NCI-H1930 (cell line): ENCODE results near the gene PDLIM7.
"Not testable (repeated sequence)": the region's sequence is repeated elsewhere in the genome, so short reads cannot be mapped to it uniquely, and the experiment has no call there.

Source experiments
- DNase-seq, 2 experiments: peaks; one replicate each; lab custom pipeline; 2025; lab: John Stamatoyannopoulos, UW

PDLIM7 gene

DNA sequence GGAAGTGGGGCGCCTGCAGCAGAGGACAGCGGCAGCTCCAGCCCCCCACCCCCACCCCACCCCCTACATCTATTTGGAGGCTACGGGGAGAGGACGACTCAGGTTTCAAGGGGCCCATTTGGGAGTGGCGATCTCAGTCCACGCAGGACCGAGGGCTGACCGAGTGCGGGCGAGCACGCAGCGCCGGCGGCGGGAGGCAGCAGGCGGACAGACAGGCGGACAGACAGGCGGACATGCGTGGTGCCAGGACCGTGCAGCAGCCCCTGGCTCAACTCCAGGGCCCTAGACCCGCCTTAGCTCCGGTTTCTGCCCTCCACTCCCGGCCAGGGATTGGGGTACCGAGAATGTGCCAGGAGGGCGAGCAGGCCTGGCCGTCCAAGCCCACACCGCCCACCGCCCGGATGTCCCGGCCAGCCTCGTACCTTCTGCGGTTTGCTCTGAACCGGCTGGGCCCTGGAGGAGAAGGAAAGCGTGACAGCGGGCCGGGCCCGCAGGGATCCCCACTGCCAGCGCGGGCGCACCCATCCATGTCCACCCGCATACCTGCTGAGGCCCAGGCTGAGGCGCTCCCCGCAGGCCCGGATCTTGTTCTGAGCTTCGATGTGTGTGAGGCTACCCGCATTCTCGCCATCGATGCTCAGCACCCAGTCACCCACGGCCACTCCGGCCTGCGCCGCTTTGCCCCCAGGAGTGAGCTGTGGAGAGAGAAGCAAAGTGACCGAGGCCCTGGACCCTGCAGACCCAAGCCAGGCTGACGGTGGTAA, 5.2 kb downstream of the PDLIM7 start:
- DNase-seq, result no peak

DNA sequence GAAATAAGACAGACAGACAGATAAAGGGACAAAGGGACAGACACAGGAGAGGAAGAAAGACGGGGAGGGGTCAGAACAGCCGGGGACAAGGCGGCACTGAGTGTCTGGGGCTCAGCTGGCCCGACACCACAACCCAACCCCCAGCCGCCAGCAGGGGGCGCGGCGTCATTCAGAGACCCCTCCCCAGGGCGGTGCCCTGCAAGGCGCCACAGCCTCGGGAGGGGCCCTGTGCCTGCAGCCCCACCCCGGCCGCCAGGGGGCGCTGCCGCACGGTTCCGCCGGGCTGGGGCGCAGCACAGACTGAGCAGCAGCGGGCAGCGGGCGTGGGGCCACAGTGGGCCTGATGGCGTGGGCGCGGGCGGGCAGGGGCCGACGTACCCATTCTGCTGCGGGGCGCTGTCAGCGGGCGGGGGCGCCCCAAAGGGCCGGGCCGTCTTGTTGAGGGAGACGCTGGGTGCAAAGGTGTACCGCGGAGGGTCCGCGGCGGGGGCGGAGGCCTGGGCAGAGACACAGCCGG, 5.9 kb downstream of the PDLIM7 start:
- DNase-seq, result peak; percentile 43 to 75

DNA sequence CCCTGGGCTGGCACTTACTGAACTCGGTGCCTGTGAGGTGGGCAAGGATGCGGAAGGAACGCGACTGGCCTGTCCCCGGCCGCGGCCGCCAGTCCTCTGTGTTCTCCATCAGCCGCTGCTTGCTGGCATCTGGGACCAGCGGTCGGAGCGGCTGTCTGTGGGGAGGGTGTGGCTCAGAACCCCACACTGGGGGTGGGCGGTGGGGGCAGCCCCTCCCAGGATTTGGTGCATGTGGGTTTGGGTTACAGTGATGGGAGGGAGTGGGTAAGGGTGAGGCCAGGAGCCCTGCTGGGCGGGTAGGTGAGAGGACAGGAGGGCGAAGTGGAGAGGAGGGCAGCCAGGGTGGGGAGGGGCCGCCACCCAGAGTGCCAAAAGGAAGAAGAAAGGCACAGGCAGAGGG, 6.4 kb downstream of the PDLIM7 start:
- DNase-seq, result no peak

DNA sequence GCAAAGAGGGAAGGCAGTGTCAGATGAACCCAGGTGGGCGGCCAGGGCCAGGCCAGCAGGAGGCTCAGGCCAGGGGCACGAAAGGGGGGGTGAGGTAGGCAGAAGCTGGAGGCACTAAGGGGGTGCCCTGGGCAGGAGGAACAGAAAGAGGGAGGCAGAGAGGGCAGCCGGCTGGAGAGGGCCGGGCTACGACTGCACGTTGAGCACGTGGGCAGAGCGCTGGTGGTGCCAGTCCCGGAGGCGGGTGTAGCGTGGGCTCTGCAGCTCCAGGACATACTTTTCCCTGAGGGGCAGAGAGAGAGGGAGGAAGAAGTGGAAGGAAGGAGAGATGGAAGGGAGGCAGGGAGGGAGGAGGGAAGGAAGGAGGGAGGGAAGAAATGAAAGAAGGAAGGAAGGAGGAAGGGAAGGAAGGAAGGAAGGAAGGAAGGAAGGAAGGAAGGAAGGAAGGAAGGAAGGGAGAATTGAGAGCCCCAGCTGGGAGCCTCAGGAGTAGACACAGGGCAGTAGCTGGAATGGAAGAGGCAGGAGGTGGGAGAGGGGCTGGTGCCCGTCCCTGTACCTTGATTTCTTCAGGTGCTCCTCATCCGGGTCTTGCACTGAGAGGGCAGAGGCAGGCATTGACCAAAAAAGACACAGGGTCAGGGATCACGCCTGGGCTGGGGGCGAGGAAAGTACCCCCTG, 7.0 kb downstream of the PDLIM7 start:
- DNase-seq, result no peak

DNA sequence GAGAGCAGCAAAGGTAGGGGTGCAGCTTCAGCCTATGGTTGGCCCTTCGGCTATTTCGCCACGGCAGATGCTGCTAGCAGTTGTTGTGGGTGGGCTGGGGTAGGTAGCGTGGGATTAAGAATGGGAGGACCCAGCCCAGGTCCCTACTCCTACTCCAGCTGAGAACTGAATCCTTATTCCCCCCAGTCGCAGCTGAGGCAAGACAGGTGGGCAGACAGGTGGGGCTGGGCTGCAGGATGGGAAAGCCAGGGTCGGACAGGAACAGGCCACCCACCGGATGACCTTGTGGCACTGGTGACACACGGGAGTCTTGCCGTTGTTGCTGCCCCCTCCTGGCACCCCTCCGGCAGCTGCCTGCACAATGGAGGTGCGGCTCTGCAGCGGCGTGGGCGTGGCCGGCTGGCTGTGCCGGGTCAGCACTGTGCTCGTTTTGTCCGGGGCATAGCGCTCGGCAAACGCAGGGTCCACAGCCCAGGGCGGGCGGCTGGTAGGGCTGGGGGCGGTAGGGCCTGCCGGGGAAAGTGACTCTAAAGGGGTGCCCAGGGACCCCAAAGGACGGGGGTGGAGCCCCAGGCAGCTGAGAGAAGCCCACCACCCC, 8.2 kb downstream of the PDLIM7 start:
- DNase-seq, result no peak

DNA sequence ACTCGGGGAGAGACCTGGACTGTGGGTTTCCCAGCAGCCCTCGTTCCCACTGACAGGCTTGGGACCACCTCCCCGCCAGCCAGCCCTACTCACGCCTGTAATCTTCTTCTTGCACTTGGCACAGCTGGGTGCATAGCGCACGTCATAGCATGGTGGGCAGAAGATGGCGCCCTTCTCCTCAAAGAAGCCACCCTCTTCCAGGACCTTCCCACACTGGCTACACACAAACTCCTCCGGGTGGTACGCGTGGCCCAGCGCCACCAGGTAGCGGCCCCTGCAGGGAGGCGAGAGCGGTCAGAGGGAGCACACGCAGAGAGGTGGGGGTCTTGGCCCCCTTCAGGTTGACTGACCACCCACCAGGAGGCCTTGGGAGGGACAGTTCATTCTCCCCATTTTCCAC, 9.4 kb downstream of the PDLIM7 start:
- no peak for DNase-seq

DNA sequence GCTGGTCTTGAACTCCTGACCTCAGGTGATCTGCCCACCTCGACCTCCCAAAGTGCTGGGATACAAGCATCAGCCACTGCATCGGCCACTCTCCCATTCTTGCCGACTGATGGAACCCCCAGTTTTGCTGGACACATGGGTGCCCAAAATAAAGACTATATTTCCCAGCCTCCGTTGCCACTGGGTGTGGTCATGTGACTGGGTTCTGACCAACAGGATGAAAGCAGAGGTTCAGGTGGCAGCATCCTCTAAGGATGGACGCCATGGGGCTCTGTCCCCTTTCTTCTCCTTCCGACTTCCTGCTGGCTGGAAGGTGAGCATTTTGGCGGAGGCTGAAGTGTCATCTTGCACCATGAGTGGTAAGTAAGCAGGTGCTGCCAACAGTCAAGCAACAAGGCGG, 10.3 kb downstream of the PDLIM7 start:
- DNase-seq, result no peak

DNA sequence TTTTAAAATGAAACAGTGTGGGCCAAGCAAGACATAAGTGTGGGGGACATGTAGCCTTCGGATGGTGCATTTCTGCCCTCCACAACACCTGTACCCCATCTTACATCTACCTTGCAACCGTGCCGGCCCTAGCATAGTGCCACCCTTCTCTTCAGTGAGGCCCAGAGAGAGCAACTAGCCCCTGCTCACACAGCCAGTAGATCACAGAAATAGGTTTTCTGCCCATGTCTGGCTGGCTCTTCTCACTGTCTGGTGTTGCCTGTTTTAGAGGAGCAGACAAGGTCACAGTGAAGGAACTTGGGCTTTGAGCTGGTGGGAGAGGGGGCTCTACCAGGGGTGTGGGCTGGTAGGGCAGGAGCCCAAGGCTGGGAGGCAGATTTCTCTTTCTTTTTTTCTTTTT, 11.1 kb downstream of the PDLIM7 start:
- no peak for DNase-seq

DNA sequence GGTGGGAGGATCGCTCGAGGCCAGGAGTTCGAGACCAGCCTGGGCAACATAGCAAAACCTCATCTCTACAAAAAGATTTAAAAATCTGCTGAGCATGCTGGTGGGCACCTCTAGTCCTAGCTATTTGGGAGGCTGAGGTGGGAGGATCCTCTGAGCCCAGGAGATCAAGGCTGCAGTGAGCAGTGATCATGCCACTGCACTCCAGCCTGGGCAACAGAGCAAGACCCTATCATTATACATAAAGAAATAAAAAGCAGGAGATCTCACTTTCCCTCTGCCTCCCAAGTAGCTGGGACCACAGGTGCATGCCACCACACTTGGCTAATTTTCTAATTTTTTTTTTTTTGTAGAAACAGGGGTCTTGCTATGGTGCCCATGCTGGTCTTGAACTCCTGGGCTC, 11.7 kb downstream of the PDLIM7 start:
- not testable (repeated sequence) for DNase-seq

DNA sequence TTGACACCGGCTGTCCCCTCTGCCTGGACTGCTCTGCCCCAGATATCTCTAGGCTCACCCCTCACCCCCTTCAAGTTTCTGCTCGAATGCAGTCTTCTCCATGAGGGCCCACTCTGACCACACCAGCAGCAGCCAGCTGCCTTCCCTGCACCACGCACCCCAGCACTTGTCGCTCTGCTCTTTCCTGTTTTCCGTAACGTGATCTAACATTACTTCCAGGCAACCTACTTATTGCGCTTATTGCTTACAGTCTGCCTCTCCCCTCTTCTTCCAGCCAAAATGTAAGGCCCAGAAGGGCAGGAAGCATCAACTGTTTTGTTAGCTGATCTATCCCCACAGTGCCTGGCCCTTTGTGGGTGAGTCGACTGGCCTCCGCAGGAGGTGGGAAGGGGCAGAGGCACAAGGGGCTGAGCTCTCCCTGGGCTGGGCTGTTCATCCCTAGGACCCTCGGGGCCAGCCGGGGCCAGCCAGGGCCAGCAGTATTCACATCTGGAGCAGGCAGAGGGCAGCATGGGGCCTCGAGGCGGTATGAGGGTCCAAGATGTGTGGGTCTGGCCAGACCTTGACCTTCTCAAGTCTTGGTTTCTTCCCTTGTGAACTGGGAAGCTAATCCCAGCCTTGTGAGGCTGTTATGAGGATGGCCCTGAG, 12.4 kb downstream of the PDLIM7 start:
- DNase-seq, result no peak

DNA sequence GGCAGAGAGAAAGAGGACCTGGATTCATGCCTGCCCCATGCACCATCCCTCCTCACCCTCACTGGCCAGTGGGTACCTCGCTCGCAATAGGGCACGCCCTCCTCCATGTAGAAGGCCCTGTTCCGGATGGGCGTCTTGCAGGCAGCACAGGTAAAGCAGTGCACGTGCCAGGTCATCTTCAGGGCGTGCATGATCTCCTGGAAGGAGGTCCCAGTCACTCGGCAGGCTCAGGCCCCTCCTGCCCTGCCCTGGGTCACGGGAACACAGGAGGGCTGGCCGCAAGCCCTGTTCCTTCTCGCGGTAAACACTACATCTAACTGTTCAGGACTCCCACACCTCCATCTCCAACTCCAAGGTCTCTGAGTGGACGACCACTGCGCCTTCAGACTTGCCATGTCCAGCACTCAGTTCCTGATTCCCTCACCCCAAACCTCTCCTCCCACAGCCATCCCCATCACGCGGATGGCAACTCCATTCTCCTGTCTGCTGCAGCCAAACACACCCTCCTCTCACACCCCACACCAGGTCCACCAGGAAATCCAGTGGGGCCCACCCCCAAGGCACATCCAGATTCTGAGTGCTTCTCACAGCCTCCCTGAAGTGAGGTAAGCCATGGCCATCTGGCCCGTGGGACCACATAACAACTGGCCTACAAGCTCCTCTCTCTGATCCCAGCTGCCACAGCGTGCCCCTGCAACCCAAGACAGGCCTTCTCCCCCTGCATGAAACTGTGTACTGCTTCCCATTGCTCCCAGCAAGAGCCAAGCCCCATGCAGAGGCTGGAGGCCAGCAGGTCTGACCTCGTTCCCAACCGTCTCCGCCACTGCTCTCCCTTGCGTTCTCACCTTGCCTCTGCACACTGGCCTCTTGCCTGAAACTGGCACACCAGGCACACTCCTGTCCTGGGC, 13.2 kb downstream of the PDLIM7 start:
- no peak for DNase-seq

DNA sequence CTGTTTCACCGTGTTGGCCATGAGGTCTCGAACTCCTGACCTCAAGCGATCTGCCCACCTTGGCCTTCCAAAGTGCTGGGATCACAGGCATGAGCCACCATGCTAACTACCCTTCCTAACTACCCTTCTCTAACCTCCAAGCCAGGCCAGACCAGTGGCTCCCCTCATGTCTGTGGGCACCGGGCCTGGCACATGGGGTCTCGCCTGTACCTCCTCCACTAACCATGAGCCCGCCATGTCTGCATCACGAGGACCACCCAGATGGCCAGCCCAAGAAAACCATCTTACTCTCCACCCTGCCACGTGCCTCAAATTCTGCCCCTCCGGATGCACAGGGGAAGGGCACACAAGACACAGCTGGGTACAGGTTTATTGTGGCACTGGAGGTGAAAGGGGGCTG, 14.4 kb downstream of the PDLIM7 start:
- DNase-seq, result no peak

DNA sequence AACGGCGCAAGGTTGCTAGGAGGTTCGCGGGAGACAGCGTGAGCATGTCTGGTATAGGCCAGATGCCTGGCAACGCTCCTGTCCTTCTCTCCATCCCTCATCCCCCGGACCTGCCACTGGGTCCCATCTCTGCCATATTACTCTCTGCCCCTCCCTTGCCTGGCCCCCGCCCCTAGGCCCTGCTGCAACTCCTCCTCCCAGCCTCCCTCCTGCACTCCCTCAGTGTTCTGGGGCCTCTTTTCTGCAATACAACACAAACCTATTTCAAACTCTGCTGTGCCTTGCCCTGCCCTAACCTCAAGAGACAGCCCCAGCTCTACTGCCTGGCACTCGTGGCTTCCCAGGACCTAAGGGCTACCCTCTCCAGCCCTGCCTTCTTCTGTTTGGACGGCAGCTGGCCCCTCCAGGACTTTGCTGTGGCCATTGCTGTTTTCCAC, 15.0 kb downstream of the PDLIM7 start:
- no peak for DNase-seq

DNA sequence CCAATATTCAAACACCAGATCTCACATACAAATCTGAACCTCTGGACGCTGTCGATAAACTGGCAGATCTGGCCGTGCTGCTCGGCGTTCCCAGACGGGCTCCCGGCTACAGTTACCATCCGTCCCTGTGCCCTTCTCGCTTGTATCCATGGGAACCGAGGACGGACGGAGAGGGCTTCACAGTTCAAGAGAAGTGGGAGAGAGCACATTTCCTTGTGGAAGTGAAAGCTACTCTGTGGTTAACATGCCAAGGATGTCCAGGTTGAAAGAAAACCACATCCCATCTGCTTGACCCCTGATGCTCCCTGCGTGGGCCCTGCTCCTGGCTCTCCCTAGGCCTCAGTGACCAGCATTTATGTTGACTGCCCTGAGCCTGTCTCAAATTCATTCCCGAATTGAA, 17.6 kb downstream of the PDLIM7 start:
- no peak for DNase-seq

DNA sequence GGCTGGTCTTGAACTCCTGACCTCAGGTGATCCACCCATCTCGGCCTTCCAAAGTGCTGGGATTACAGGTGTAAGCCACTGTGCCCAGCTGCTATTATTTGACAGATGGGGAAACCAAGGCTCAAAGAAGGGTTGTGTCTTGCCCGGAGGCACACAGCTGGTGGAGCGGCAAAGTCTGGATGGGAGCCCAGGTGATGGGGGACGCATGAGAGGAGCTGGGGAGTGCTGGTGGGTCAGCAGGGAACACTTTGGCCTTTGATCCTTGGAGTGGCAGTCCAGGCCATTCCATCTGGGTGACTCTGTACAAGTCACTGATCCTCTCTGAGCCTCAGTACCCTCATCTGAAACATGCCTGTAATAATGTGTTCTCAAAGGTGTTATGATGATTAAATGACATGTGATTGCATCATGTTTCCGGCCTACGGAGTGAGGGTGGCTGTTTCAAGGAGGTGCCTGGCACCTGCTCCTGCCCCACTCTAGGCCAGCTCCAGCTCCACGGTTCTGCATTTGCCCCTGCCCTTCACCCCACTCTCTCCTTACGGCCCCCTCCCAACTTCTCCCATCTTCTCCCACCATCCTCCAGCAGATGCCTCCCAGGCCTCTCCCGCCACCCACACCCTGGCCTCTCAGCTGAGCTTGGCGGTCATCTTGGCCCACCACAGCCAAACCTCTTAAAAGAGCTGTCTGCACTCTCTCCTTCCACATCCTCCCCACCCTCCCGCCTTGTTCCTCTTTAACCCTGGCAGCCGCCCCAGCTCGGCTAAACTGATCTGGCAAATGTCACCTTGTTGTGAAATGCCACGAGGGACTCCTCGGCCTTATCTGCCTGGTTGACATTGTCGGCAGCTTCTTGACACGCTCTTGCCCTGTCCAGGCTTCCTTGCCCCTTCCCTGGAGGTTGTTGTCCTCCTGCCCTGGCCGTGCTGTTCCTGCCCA, 18.4 kb downstream of the PDLIM7 start:
- no peak for DNase-seq

DNA sequence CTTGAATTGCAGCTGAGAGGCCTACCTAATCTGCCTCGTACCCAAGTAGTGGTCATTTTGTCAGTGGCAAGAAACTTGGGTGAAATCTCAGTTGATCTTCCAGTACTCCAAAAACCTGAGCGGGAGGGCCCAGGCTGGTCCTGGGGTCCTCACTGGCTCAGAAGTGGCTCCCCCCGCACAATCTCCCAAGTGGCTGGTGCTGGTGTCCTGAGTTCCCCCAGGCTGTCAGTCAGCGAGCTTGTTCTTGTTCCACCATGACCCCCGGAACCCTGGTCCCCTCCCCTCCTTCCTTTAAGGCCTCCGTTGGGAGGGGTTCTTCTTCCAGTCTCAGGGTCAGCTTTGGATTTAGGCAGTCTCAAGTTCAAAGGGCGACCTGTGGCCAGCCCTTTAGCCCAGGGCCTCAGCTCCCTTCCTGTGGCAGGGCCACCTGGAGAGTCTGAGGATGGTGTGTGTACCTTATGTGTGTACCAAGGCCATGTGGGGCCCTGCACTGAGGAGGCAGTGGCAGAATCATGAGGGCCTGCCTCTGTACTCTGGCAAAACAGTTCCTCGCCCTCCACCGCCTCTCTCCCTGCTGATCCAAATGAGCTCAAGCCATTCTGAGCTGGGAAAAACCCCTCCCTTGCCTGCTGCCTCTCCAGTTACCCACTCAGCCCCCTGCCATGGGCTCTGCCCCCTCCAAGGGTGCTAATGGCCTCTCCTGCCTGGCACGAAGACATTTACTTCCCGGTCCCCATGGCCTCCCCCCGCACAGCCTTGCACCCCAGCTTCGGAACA, 19.5 kb downstream of the PDLIM7 start:
- no peak for DNase-seq

DNA sequence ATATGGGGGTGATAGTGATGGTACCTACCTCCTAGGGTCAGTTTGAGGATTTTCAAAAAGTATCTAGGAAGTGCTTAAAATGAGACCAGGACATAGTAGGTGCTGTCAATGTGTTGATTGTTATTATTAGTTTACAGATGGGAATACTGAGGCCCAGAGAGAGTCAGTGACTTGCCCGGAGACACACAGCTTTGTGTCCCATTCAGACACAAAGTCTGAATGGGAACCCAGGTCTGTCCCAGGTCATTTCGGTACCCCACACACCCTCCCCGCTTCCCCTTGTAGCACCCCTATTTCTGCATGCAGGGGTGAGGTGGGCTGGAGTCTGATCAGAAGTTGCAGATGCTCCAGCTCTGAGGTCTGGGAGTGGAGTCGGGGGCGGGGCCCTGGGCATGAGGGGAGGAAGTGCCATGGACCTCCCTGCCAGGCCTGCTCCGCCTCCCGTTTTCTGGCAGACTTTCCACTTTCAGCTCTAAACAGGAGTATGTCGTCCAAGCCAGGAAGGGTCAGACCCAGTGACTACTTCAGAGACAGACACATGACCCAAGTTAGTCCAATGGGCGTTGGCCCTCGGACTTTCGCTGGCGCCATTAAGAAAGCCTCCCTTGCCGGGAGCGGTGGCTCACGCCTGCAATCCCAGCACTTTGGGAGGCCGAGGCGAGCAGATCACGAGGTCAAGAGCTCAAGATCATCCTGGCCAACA, 20.7 kb downstream of the PDLIM7 start:
- DNase-seq, result no peak

DNA sequence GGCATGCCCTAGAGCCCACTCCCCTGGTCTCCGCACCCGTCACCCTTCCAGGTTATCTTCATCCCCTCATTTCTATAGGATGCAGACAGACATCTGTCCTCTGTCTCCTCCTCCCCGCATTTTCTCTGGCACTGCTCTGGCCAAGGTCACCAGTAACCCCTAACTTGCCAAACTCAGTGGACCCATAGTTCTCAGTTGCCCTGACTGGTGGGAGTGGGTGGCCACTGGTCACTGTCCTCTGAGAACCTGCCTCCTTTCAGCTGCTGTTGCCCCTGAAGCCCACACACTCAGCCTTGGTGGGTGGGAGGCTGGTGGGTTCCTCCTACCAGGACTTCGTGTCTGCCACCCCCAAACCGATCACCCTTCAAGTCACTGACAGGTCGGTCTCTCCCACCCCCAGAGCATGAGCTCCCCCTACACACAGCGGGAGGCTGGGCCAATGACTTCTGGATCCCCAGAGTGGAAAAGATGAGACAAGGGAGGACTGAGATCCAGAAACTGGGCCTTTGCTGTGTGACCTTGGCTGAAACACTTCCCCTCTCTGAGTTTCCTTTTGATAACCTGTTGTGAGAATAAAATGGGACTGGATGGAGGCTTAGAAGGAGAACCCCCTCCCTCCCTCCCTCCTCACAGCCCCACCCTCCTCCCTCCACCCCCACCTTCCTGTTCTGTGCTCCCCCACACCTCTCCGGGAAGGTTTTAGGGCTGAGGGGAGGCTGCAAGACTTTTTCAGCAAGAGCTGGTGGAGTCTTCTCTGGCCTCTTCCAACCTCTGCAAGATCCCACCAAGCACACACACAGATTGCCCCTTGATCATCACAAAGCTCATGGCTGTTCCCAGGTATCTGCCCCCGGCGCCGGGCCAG, 21.6 kb downstream of the PDLIM7 start:
- DNase-seq, result no peak
